HFFc6 (cell line): Measurements from ENCODE around the gene GPR183. TPM values are rescaled to one million over a fixed set of nuclear protein-coding genes. Genes with fewer than 3 reads are reported as not detected.

Experiments used
- DNase-seq: peaks from one replicate; pipeline ENCODE4 v3.0.0-alpha.2; 2018
- H3K27ac Mint-ChIP-seq: 2 replicates; pipeline ENCODE4 v1.8.0; 2020; ENCODE audit warnings: mild to moderate bottlenecking, mixed read lengths
- H3K27me3 Mint-ChIP-seq: 2 replicates; pipeline ENCODE4 v1.8.0; 2021; ENCODE audit warnings: mild to moderate bottlenecking, moderate library complexity, mixed read lengths; ENCODE audit not compliant: insufficient read depth
- H3K36me3 Mint-ChIP-seq: 2 replicates; pipeline ENCODE4 v1.8.0; 2021; ENCODE audit warnings: low read depth, mixed read lengths
- H3K4me1 Mint-ChIP-seq: 2 replicates; pipeline ENCODE4 v1.8.0; 2020; ENCODE audit warnings: low read depth, mixed read lengths
- H3K4me3 Mint-ChIP-seq: 2 replicates; pipeline ENCODE4 v1.8.0; 2020; ENCODE audit warnings: mild to moderate bottlenecking, moderate library complexity, mixed read lengths
- H3K9me3 Mint-ChIP-seq: 2 replicates; pipeline ENCODE4 v1.8.0; 2020; ENCODE audit warnings: mild to moderate bottlenecking, mixed read lengths
- CTCF ChIP-seq: fragments of 200-600 bp; sonication (generic); IDR thresholded peaks from 2 replicates; pipeline ENCODE4 v1.5.0; 2021; ENCODE audit warnings: antibody characterized with exemption, mild to moderate bottlenecking
- total RNA-seq, 6 experiments: library from RNA; stranded (reverse); fragmentation: NEBNext Ultra II Directional; extraction: Animal tissue kit (Norgen Biotek cat#: 25700); gene quantifications; 2 replicates in 1 of 6; 3 replicates in 5 of 6; pipeline ENCODE4 v1.2.3, GENCODE V29; 2021

The GPR183 gene
- total RNA-seq, 6 experiments from 2014 or later: 0.17 TPM; not detected in 5

- Mint-ChIP-seq H3K9me3 (no peaks in the 10 kb centered on the region), H3K27ac (no peak overlapping the region), H3K27me3 (no peaks in the 10 kb centered on the region), H3K36me3 (no peaks in the 10 kb centered on the region), H3K4me3 (no peak overlapping the region), H3K4me1 (peaks cover 25% of the 10 kb centered on the region)
- no peak for TF ChIP-seq CTCF
- no peak for DNase-seq
Measured at GRCh38 chr13:99298056-99298455, 9.1 kb downstream of the GPR183 start.

DNA sequence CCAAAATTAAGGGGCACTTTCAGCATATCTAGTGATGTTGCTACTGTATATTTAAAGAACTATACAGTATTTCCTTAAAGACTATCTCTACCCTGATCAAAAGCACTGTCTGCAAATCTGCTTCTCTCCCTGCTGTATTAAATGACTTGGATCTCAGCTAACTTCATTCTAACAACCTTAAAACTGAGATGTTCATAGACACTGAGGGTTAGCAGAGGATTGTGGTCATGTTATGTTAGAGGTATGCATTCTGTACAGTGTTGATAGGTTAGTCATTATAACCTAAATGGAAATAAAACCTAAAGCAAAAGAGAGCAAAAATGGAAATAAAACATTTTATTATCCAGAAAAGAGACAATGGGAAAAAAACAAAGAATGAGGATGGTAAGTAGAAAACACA lies 9.9 kb downstream of the GPR183 start:
- peaks cover 25% of the 10 kb centered on the region for H3K4me1 Mint-ChIP-seq
- H3K4me3 Mint-ChIP-seq: no peak overlapping the region
- no peaks in the 10 kb centered on the region for H3K36me3 Mint-ChIP-seq
- H3K27ac Mint-ChIP-seq: no peak overlapping the region
- no peaks in the 10 kb centered on the region for H3K9me3 Mint-ChIP-seq
- no peaks in the 10 kb centered on the region for H3K27me3 Mint-ChIP-seq
- no peak for TF ChIP-seq CTCF
- DNase-seq: no peak

DNA sequence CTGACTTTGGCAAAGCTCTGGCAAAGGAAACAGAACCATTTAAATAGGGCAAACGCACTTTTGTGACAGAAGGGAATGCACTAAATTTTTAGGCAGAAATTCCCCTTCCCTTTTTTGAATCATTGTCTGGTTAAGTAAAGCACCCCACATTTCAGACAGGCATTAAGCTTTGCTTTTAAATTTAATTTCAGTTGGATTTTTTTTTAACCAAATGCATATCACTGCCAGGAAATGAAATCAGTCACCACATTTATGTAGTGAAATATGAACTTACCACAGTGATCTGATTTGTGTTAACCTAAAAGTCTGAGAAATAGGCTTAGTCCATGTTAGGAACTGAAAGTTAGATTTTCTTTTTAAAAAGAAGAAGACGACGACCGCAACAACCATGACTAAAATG lies 10.8 kb downstream of the GPR183 start:
- peaks cover 25% of the 10 kb centered on the region for H3K4me1 Mint-ChIP-seq
- H3K36me3 Mint-ChIP-seq: no peaks in the 10 kb centered on the region
- H3K9me3 Mint-ChIP-seq: no peaks in the 10 kb centered on the region
- no peak for DNase-seq
- H3K4me3 Mint-ChIP-seq: no peak overlapping the region
- no peaks in the 10 kb centered on the region for H3K27me3 Mint-ChIP-seq
- TF ChIP-seq CTCF: no peak
- H3K27ac Mint-ChIP-seq: no peak overlapping the region; the same call in 1 of the 2 replicates

DNA sequence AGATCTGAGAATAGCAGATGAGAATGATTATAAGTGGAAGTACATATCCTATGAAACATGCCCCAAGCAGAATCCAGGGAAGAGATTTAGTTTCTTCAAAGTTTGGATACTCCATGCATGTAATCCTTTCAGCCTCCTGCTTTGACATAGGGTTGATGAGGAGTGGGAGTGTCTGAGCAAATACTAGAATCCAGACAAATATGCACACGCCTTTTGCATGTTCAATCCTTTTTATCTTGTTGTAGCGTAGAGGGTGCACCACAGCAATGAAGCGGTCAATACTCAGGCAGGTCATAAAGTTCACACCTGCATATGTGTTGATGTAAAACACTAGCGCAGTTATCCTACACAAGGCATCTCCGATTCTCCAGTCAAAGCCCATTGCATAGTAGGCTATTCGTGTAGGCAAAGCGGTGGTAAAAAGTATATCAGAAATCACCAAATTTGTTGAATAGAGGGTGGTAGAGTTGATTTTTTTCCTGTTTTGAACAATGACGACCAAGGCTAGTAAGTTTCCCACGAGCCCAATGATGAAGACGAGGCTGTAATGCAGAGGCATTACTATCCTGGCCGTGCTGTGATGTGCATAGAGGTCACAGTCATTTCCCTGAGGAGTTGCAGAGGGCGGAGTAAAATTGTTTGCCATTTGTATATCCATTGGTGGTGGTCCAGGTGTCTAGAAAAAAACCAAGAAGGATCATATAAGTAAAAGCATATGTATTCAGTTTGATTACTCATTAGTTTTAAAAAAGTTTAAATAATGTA lies 11.5 kb downstream of the GPR183 start:
- TF ChIP-seq CTCF: no peak
- no peaks in the 10 kb centered on the region for H3K27me3 Mint-ChIP-seq
- H3K4me3 Mint-ChIP-seq: no peak overlapping the region
- no peak overlapping the region for H3K27ac Mint-ChIP-seq
- no peaks in the 10 kb centered on the region for H3K36me3 Mint-ChIP-seq
- no peaks in the 10 kb centered on the region for H3K9me3 Mint-ChIP-seq
- H3K4me1 Mint-ChIP-seq: peaks cover 25% of the 10 kb centered on the region
- DNase-seq: no peak

DNA sequence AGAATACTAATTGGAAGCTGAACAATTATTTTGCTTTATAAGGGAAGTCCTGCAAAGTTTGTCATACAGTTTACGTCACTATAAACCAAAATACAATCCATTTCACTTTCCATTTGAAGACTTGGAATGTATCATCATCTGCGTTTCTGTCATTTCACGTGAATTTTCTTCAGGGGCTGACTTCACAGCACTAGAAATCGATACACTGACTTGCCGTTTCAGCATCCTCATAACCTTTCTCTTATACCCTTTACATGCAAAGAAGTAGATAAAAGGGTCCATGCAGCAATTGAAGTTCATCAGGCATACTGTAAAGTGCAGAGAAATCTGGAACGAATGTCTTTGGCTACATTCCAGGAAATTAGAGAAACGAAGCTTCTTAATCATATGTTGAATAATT lies 12.2 kb downstream of the GPR183 start:
- TF ChIP-seq CTCF: no peak
- no peak overlapping the region for H3K4me3 Mint-ChIP-seq
- no peaks in the 10 kb centered on the region for H3K9me3 Mint-ChIP-seq
- no peak for DNase-seq
- H3K36me3 Mint-ChIP-seq: no peaks in the 10 kb centered on the region
- no peak overlapping the region for H3K27ac Mint-ChIP-seq
- H3K27me3 Mint-ChIP-seq: no peaks in the 10 kb centered on the region
- peaks cover 25% of the 10 kb centered on the region for H3K4me1 Mint-ChIP-seq
